ENCODE measurements around the gene RNGTT.

Gene RNGTT

GRCh38 chr6:88997327-88997726, 33.9 kb upstream of the RNGTT start:
- Histone ChIP-seq H3K27ac (ENCODE audit: extremely low read depth, low read depth, low read length) (no peak overlapping the region), H3K4me1 (ENCODE audit: control insufficient read depth, insufficient read depth, low read length) (no peaks in the 10 kb centered on the region), H3K4me3 (ENCODE audit: low read depth, low read length) (no peak overlapping the region), H3K9me3 (ENCODE audit: control insufficient read depth, insufficient read depth, low read depth, low read length) (no peaks in the 10 kb centered on the region), H3K36me3 (ENCODE audit: control insufficient read depth in 2 of 2, insufficient read depth in 1 of 2, low read length in 2 of 2) (no peaks in the 10 kb centered on the region)
- ChIA-PET CTCF (no interaction called here), POLR2A (interaction anchor here (0.9 to 2.2 kb wide), 2 partner anchors 83 kb away, joined by 3 to 8 read pairs; partner anchors contain the start of gene PNRC1)
- TF ChIP-seq ZNF626 (tag by site-specific recombination; IDR thresholded peaks at IDR 0.05) (no peak), GFI1B (tag by site-specific recombination; IDR thresholded peaks at IDR 0.05) (no peak), ZNF670 (tag by site-specific recombination; IDR thresholded peaks at IDR 0.05; ENCODE audit: low read depth) (no peak), ZNF362 (tag by site-specific recombination; IDR thresholded peaks at IDR 0.05) (no peak), ZNF660 (tag by site-specific recombination; IDR thresholded peaks at IDR 0.05) (no peak), ZNF521 (tag by site-specific recombination; IDR thresholded peaks at IDR 0.05) (no peak), ZNF274 (IDR thresholded peaks at IDR 0.05; ENCODE audit: low read length) (no peak), ZNF274 (tag by site-specific recombination; IDR thresholded peaks at IDR 0.05; ENCODE audit: borderline replicate concordance) (no peak), ZFP3 (tag by site-specific recombination; IDR thresholded peaks at IDR 0.05; ENCODE audit: low read depth) (no peak), ZNF529 (tag by site-specific recombination; IDR thresholded peaks at IDR 0.05; ENCODE audit: insufficient replicate concordance) (no peak), GLI2 (tag by site-specific recombination; IDR thresholded peaks at IDR 0.05; ENCODE audit: borderline replicate concordance, low read depth) (no peak), ZNF549 (tag by site-specific recombination; IDR thresholded peaks at IDR 0.05) (no peak), ZNF354C (tag by site-specific recombination; IDR thresholded peaks at IDR 0.05; ENCODE audit: borderline replicate concordance, low read depth) (no peak)

GRCh38 chr6:88992741-88993552, 29.5 kb upstream of the RNGTT start:
- H3K9me3 ChIP-seq (ENCODE audit: control insufficient read depth, insufficient read depth, low read depth, low read length): no peaks in the 10 kb centered on the region
- no peak overlapping the region for H3K27ac ChIP-seq (ENCODE audit: extremely low read depth, low read depth, low read length)
- no peaks in the 10 kb centered on the region for H3K36me3 ChIP-seq (ENCODE audit: control insufficient read depth in 2 of 2, insufficient read depth in 1 of 2, low read length in 2 of 2)
- ChIA-PET CTCF (interaction anchor here (0.6 to 3.7 kb wide), 5 partner anchors 10 to 610 kb away, joined by 3 to 17 read pairs (median 3); no protein-coding TSS in a partner anchor), POLR2A (interaction anchor here (0.6 kb wide), 1 partner anchor 34 kb away, joined by 4 read pairs; no protein-coding TSS in a partner anchor)
- H3K4me3 ChIP-seq (ENCODE audit: low read depth, low read length): no peak overlapping the region
- TF ChIP-seq ZNF670 (tag by site-specific recombination; IDR thresholded peaks at IDR 0.05; ENCODE audit: low read depth) (no peak), ZNF596 (tag by site-specific recombination; IDR thresholded peaks at IDR 0.05) (0 out of 2 replicates have a peak, but pooled peaks have one; percentile 29), EGR2 (tag by site-specific recombination; IDR thresholded peaks at IDR 0.05; ENCODE audit: low read depth) (no peak), INSM2 (tag by site-specific recombination; IDR thresholded peaks at IDR 0.05) (no peak), ZSCAN23 (tag by site-specific recombination; IDR thresholded peaks at IDR 0.05) (no peak), ZNF404 (tag by site-specific recombination; IDR thresholded peaks at IDR 0.05) (no peak), ZNF174 (tag by site-specific recombination; IDR thresholded peaks at IDR 0.05) (no peak)
- no peaks in the 10 kb centered on the region for H3K4me1 ChIP-seq (ENCODE audit: control insufficient read depth, insufficient read depth, low read length)

All from HEK293 (cell line).